Rectal smooth muscle tissue (tissue), 1 donor: ENCODE results near the gene LANCL3.
A peak's percentile ranks its signal among the peaks of the same experiment; 100 is the strongest.
"Not testable (repeated sequence)": the region's sequence is repeated elsewhere in the genome, so short reads cannot be mapped to it uniquely, and the experiment has no call there.

Source experiments
- H3K27ac ChIP-seq: one replicate; pipeline ENCODE4 v1.7.0; 2013; ENCODE audit warnings: low read depth, low read length, inconsistent platforms
- H3K27me3 ChIP-seq: one replicate; pipeline ENCODE4 v1.7.0; 2013; ENCODE audit warnings: low read length; ENCODE audit not compliant: control insufficient read depth, insufficient read depth
- H3K36me3 ChIP-seq: one replicate; pipeline ENCODE4 v1.7.0; 2013; ENCODE audit warnings: low read length; ENCODE audit not compliant: control insufficient read depth, insufficient read depth
- H3K4me1 ChIP-seq: one replicate; pipeline ENCODE4 v1.7.0; 2013; ENCODE audit warnings: low read length; ENCODE audit not compliant: control insufficient read depth, insufficient read depth
- H3K4me3 ChIP-seq: one replicate; pipeline ENCODE4 v1.7.0; 2013; ENCODE audit warnings: low read length
- H3K9ac ChIP-seq: one replicate; pipeline ENCODE4 v1.7.0; 2013; ENCODE audit warnings: low read length

The LANCL3 gene

GRCh38 chrX:37571426-37572107, at the start of gene LANCL3:
TSS of gene LANCL3 (plus strand) at chrX:37571661. CDS start at chrX:37571871, 210 bp downstream.
- not testable (repeated sequence) for H3K27me3 ChIP-seq, H3K36me3 ChIP-seq, H3K9ac ChIP-seq, H3K4me1 ChIP-seq
- H3K27ac ChIP-seq = peak within 1 kb of the TSS; percentile 21
- H3K4me3 ChIP-seq = peak within 1 kb of the TSS; percentile 46

GRCh38 chrX:37523673-37524072, 47.8 kb upstream of the LANCL3 start:
- not testable (repeated sequence) for H3K36me3 ChIP-seq, H3K27me3 ChIP-seq, H3K4me1 ChIP-seq

GRCh38 chrX:37541991-37542390, 29.5 kb upstream of the LANCL3 start:
- no peaks in the 10 kb centered on the region for H3K36me3 ChIP-seq
- no peak overlapping the region for H3K27ac ChIP-seq
- no peaks in the 10 kb centered on the region for H3K4me1 ChIP-seq
- no peak overlapping the region for H3K4me3 ChIP-seq
- no peak overlapping the region for H3K9ac ChIP-seq
- no peaks in the 10 kb centered on the region for H3K27me3 ChIP-seq

More at GRCh38 chrX:37523673-37524072, 47.8 kb upstream of the LANCL3 start:
- not testable (repeated sequence) for H3K4me3 ChIP-seq, H3K27ac ChIP-seq, H3K9ac ChIP-seq

- no peak overlapping the region for H3K27ac ChIP-seq
- no peaks in the 10 kb centered on the region for H3K4me1 ChIP-seq
- H3K4me3 ChIP-seq = no peak overlapping the region
- H3K36me3 ChIP-seq = no peaks in the 10 kb centered on the region
- H3K27me3 ChIP-seq = no peaks in the 10 kb centered on the region
- no peak overlapping the region for H3K9ac ChIP-seq
These were observed 28.7 kb upstream of the LANCL3 start for GRCh38 chrX:37542791-37543190.

GRCh38 chrX:37543324-37543723, 28.1 kb upstream of the LANCL3 start:
- no peaks in the 10 kb centered on the region for H3K4me1 ChIP-seq
- no peaks in the 10 kb centered on the region for H3K27me3 ChIP-seq
- no peaks in the 10 kb centered on the region for H3K36me3 ChIP-seq
- no peak overlapping the region for H3K27ac ChIP-seq
- H3K9ac ChIP-seq = no peak overlapping the region
- H3K4me3 ChIP-seq = no peak overlapping the region

GRCh38 chrX:37544531-37544930, 26.9 kb upstream of the LANCL3 start:
- not testable (repeated sequence) for H3K4me1 ChIP-seq, H3K4me3 ChIP-seq, H3K36me3 ChIP-seq, H3K9ac ChIP-seq, H3K27me3 ChIP-seq, H3K27ac ChIP-seq

- no peak overlapping the region for H3K4me3 ChIP-seq
- H3K4me1 ChIP-seq = no peaks in the 10 kb centered on the region
- no peaks in the 10 kb centered on the region for H3K36me3 ChIP-seq
- H3K9ac ChIP-seq = no peak overlapping the region
- no peaks in the 10 kb centered on the region for H3K27me3 ChIP-seq
- H3K27ac ChIP-seq = no peak overlapping the region
These were observed 26.4 kb upstream of the LANCL3 start for GRCh38 chrX:37545066-37545465.

GRCh38 chrX:37549619-37550018, 21.8 kb upstream of the LANCL3 start:
- not testable (repeated sequence) for H3K27ac ChIP-seq, H3K27me3 ChIP-seq, H3K36me3 ChIP-seq, H3K9ac ChIP-seq, H3K4me1 ChIP-seq, H3K4me3 ChIP-seq

- Histone ChIP-seq H3K4me1 (no peaks in the 10 kb centered on the region), H3K27me3 (no peaks in the 10 kb centered on the region), H3K9ac (no peak overlapping the region), H3K36me3 (no peaks in the 10 kb centered on the region), H3K27ac (no peak overlapping the region), H3K4me3 (no peak overlapping the region)
These were observed 18.0 kb upstream of the LANCL3 start for GRCh38 chrX:37553476-37553875.

GRCh38 chrX:37565254-37565653, 6.2 kb upstream of the LANCL3 start:
- H3K27ac ChIP-seq, H3K4me1 ChIP-seq, H3K27me3 ChIP-seq, H3K36me3 ChIP-seq, H3K9ac ChIP-seq, H3K4me3 ChIP-seq: not testable (repeated sequence)

GRCh38 chrX:37570349-37570748, 1.1 kb upstream of the LANCL3 start:
- not testable (repeated sequence) for H3K4me1 ChIP-seq, H3K4me3 ChIP-seq, H3K9ac ChIP-seq, H3K27ac ChIP-seq, H3K27me3 ChIP-seq, H3K36me3 ChIP-seq

- peak overlapping the region; percentile 46 for H3K4me3 ChIP-seq
- H3K4me1 ChIP-seq, H3K36me3 ChIP-seq, H3K9ac ChIP-seq, H3K27me3 ChIP-seq: not testable (repeated sequence)
- H3K27ac ChIP-seq = peak overlapping the region; percentile 21
These were observed 687 bp downstream of the LANCL3 start for GRCh38 chrX:37572108-37572587.

- H3K4me1 ChIP-seq, H3K36me3 ChIP-seq, H3K27ac ChIP-seq, H3K27me3 ChIP-seq, H3K4me3 ChIP-seq, H3K9ac ChIP-seq: not testable (repeated sequence)
These were observed 1.7 kb downstream of the LANCL3 start for GRCh38 chrX:37573121-37573520.
